ENCODE measurements around the gene COPG1.
"Not testable (repeated sequence)": the region's sequence is repeated elsewhere in the genome, so short reads cannot be mapped to it uniquely, and the experiment has no call there.

The COPG1 gene

GRCh38 chr3:129245641-129246306 is 3.6 kb upstream of the COPG1 start:
- peak; percentile 89 for DNase-seq

GRCh38 chr3:129246636-129247035 is 2.8 kb upstream of the COPG1 start:
- DNase-seq: no peak

- no peak for DNase-seq
Observed at GRCh38 chr3:129248286-129248979, 973 bp upstream of the COPG1 start.

DNA sequence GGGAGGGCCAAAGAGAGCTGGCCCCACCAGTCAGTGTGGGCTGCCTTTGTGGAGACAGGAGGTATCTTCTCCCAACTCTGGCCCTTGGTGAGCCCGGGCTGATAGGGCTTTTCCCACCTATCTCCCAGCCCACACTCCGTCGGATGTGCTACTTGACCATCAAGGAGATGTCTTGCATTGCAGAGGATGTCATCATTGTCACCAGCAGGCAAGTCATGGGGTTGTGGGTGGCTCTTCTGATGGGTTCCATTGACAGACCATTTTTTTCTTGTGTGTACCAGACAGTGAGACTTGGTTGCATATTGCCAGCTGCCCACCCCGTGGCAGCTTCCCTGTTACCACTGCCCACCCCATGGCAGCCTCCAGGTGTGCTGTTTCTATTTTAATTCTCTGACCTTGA is 3.3 kb downstream of the COPG1 start:
- DNase-seq: no peak

GRCh38 chr3:129254536-129255230 is 5.3 kb downstream of the COPG1 start:
- DNase-seq: no peak

- no peak for DNase-seq
Observed at GRCh38 chr3:129256270-129256669, 6.9 kb downstream of the COPG1 start.

GRCh38 chr3:129257609-129258008 is 8.2 kb downstream of the COPG1 start:
- DNase-seq: no peak

DNA sequence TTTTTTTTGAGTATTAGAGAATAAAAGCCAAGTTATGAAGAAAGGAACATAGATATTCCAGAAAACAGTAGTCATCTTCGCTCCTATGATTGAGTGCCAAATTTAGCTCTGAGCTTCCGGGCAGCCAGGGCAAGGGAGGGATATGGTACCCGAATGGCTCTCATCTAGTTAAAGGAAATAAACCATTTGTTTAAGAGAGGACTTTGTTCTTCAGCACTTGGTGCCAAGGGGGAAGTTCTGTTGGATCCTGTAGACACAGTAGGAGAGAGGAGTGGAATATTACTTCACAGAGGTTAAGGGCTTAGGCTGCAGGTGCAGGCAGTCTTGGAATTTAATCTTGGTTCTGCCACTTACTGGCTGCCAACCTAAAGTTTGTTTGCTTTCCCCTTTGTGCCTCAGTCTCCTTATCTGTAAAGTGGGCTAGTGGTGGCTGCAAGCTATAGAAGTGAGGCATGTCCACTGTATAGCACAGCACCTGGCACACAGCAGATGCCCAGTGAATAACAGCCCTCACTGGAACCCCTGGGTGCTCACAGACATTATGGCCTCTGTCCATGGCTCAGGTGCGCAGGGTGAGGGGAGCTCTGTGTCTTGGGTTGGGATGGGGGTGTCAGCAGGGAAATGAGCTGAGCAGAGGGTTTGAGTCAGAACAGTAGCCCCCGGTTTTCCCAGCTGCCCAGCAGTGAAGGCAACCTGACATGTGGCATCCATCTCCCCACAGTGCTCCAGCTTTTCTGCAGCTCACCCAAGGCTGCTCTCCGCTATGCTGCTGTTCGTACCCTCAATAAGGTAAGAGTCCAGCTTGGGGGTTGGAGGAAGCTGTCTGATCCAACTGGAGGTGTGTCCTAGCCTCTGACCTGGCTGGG is 10.4 kb downstream of the COPG1 start:
- DNase-seq: no peak

GRCh38 chr3:129260606-129261005 is 11.2 kb downstream of the COPG1 start:
- DNase-seq: no peak

GRCh38 chr3:129261894-129262293 is 12.5 kb downstream of the COPG1 start:
- DNase-seq: no peak

DNA sequence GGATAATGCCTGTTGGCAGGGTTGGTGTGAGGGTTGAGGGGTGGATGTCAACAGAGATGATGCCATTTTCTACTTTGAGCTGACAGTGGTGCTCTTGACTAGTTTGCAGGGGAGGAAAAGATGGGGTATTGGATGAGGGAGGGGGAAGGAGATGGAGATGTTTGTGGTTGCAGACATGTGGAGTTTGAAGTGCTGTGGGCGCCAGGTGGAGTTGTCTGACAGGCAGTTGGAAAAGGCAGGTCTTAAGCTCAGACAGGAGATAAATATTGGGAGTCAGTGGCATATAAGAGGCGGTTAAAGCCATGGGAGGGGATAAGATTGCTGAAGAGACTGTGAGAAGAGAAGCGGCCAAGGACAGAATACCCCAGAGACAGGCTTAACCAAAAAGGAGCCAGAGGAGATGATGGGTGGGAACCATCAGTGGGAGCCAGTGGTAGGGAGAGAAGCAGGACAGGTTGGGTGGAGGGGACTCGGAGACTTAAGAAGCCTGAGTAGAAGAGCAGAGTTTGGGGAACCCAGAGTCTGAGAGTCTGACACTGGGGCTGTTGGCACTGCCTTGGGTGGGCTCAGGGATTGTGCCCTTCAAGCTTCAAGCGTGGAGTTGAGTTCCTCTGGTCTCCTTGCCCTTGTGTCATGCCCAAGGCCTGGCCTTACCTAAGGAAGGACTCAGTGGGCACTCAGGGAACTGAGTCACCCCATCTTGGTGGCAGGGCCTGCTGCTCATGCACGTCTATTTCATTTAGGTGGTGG is 13.9 kb downstream of the COPG1 start:
- no peak for DNase-seq

DNA sequence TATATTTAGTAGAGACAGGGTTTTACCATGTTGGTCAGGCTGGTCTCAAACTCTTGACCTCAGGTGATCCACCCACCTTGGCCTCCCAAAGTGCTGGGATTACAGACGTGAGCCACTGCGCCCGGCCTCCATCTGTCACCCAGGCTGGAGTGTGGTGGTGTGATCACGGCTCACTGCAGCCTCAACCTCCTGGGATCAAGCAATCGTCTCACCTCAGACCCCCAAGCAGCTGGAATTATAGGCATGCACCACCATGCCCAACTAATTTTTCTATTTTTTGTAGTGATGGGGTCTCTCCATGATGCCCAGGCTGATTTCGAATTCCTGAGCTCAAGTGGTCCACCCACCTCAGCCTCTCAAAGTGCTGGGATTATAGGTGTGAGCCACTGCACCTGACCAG is 15.6 kb downstream of the COPG1 start:
- DNase-seq: not testable (repeated sequence)

DNA sequence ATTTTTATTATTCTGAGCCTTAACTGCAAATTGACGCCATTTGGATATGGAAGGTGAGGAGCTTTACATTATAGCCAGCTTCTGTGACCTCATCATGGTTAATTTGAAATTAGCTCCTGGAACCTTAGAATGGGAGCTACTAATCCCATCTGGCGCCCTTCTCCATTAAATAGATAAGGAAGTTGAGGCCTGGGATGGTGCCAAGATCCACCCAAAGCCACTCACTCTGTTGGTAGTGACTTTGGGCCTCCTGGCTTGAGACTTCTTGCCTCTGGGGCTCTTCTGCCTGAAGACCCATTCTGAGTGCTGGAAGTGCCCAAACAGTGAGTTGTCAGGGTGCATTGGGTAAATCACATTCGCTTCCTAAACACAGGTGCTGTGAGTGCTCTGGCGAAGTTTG is 17.2 kb downstream of the COPG1 start:
- DNase-seq: no peak

DNA sequence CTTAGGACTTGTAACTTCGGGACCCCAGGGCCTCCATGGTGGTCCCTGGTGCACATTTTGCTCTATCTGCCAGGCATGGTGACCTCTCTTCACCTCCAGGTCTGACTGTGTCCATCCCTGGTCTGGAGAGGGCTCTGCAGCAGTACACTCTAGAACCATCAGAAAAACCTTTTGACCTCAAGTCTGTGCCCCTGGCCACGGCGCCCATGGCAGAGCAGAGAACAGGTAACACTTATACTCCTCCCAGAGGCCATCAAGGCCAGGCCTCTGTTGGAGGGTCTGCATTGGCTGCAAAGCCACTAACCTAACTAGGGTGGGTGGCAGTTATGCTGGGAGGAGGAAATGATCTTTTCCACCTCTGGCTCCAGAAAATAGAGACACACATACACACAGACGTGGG is 19.0 kb downstream of the COPG1 start:
- no peak for DNase-seq

GRCh38 chr3:129271674-129272073 is 22.3 kb downstream of the COPG1 start:
- DNase-seq: no peak

DNA sequence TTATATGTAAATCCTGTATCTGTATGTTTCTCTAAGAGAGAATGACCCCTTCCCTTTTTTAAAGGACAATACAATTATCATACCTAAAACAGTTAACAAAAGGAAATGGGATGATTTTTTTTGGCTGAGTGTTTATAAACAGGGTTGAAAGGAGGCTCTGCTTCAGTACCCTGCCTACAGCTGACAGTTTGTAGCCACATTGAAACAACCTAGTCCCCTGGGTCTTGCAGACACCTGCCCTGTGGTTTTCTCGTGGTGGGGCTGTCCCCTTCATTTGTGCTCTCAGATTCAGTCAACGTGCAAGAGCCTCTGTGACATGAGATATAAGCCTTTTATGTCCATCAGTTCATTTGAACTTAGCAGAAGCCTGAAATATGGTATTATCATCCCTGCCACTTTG is 27.0 kb downstream of the COPG1 start:
- no peak for DNase-seq

- DNase-seq: peak; percentile 9
Observed at GRCh38 chr3:129277829-129278271, 28.4 kb downstream of the COPG1 start.

GRCh38 chr3:129278439-129278965 is 29.1 kb downstream of the COPG1 start, which contains the start of gene HMCES:
TSS of gene HMCES (plus strand) at chr3:129278870. CDS start at chr3:129279733, 863 bp downstream.
- peak; percentile 89 for DNase-seq

DNA sequence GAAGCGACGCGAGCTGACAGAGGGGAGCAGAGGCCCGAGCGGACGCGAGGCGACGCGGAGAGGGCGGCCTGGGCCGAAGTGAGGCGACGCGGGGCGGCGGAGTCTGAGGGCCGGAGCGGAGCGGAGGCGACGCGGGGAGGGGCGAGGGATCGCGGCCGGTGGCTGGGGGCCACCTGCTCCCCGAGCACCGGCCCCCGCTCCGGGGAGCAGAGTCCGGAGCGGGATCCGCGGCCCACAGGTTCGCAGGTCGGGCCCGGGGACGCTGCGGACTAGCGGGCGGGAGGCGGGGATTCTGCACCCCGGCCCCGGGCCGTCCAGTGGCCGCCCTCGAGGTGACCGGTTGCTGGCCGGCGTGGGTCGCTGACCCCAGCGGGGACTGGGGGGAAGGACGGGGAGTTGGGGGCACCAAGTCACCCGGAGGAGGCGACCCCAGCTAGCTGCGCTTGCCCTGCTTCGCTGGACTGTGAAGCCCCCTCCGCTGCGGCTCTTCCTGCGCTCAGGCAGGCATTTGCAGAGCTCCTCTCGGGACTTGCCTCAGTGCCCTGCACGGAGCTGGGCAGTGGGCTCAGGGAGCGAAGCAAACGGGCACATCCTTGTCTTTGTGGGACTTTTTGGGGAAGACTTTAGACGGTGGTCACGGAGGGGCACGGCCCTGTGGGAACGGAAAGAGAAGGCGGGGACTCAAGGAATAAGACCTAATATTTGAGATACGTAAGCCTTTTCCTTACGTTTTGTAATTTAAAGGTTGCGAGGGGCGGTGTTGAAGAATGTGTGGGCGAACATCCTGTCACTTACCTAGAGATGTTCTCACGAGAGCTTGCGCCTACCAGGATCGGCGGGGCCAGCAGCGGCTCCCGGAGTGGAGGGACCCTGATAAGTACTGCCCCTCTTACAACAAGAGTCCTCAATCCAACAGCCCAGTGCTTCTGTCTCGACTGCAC is 29.8 kb downstream of the COPG1 start:
- DNase-seq: peak; percentile 55

- DNase-seq: no peak
Observed at GRCh38 chr3:129280183-129280582, 30.8 kb downstream of the COPG1 start.

DNA sequence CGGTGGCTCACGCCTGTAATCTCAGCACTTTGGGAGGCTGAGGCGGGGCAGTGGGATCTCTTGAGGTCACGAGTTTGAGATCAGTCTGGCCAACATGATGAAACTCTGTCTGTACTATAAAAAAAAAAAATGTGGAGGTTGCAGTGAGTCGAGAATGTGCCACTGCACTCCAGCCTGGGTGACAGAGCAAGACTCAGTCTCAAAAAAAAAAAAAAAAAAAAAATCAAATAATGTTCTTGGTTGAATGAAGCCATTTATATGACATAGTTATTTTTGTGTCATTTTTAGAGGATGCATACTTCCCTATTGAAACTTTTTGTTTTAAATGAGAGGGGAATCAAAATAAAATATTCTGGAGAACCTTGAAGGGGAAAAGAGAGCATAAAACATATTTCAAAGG is 32.3 kb downstream of the COPG1 start:
- DNase-seq: no peak

Data from DMS79 treated with DMSO at 0.1 percent for 48 hours (cell line).